Glutamatergic neuron (in vitro differentiated cells): Measurements from ENCODE around the gene CDK4. TPM values are rescaled to one million over a fixed set of nuclear protein-coding genes. Genes with fewer than 3 reads are reported as not detected.

ENCODE experiments used
- DNase-seq: peaks from one replicate; pipeline ENCODE4 v3.0.0; 2022
- H3K27ac Mint-ChIP-seq: one replicate; pipeline ENCODE4 v1.8.0; 2020; ENCODE audit warnings: mild to moderate bottlenecking, mixed read lengths, inconsistent platforms; ENCODE audit not compliant: unreplicated experiment
- H3K27me3 Mint-ChIP-seq: one replicate; pipeline ENCODE4 v1.8.0; 2020; ENCODE audit warnings: mild to moderate bottlenecking, moderate library complexity, mixed read lengths, inconsistent platforms; ENCODE audit not compliant: unreplicated experiment
- H3K36me3 Mint-ChIP-seq: one replicate; pipeline ENCODE4 v1.8.0; 2020; ENCODE audit warnings: mild to moderate bottlenecking, mixed read lengths, inconsistent platforms; ENCODE audit not compliant: unreplicated experiment
- H3K4me1 Mint-ChIP-seq: one replicate; pipeline ENCODE4 v1.8.0; 2020; ENCODE audit warnings: mild to moderate bottlenecking, low read depth, mixed read lengths, inconsistent platforms; ENCODE audit not compliant: unreplicated experiment
- H3K4me3 Mint-ChIP-seq: one replicate; pipeline ENCODE4 v1.8.0; 2020; ENCODE audit warnings: mild to moderate bottlenecking, mixed read lengths, inconsistent platforms; ENCODE audit not compliant: unreplicated experiment
- H3K9me3 Mint-ChIP-seq: one replicate; pipeline ENCODE4 v1.8.0; 2020; ENCODE audit warnings: mild to moderate bottlenecking, moderate library complexity, mixed read lengths, inconsistent platforms; ENCODE audit not compliant: unreplicated experiment
- CTCF ChIP-seq: fragments of 200-600 bp; sonication (generic); IDR thresholded peaks from one replicate; pipeline ENCODE4 v1.5.0; 2021; ENCODE audit not compliant: partially characterized antibody, unreplicated experiment
- total RNA-seq: library from RNA; stranded (reverse); fragmentation: NEBNext Ultra II Directional; extraction: Animal tissue kit (Norgen Biotek cat#: 25700); gene quantifications from one replicate; pipeline ENCODE4 v1.2.1, GENCODE V29; 2021; ENCODE audit not compliant: unreplicated experiment

Gene CDK4
- total RNA-seq, 1 donor from 2014 or later: 123 TPM

GRCh38 chr12:57754411-57755193 lies 2.5 kb upstream of the CDK4 start, which contains the start of gene MARCHF9:
Gene MARCHF9, plus strand, starts transcription at chr12:57755103. Its CDS starts 426 bp downstream, at chr12:57755529.
- Mint-ChIP-seq H3K9me3 (peaks cover 22% of the 10 kb centered on the region), H3K36me3 (peaks cover 5% of the 10 kb centered on the region), H3K4me3 (peak within 1 kb of the TSS; percentile 88), H3K27ac (peak within 1 kb of the TSS; percentile 2), H3K27me3 (peaks cover 21% of the 10 kb centered on the region), H3K4me1 (peaks cover 28% of the 10 kb centered on the region)
- peak; percentile 64 for DNase-seq
- TF ChIP-seq CTCF: no peak

- peaks cover 19% of the 10 kb centered on the region for H3K27me3 Mint-ChIP-seq
- peaks cover 22% of the 10 kb centered on the region for H3K9me3 Mint-ChIP-seq
- H3K27ac Mint-ChIP-seq: no peak overlapping the region
- DNase-seq: no peak
- peaks cover 28% of the 10 kb centered on the region for H3K4me1 Mint-ChIP-seq
- peak overlapping the region; percentile 88 for H3K4me3 Mint-ChIP-seq
- no peak for TF ChIP-seq CTCF
- peaks cover 5% of the 10 kb centered on the region for H3K36me3 Mint-ChIP-seq
Measured at GRCh38 chr12:57753756-57754337, 1.7 kb upstream of the CDK4 start.

- peaks cover 28% of the 10 kb centered on the region for H3K4me1 Mint-ChIP-seq
- TF ChIP-seq CTCF: no peak
- H3K27ac Mint-ChIP-seq: peak overlapping the region; percentile 100
- H3K4me3 Mint-ChIP-seq: peak overlapping the region; percentile 100
- H3K27me3 Mint-ChIP-seq: peaks cover 19% of the 10 kb centered on the region
- no peak for DNase-seq
- H3K9me3 Mint-ChIP-seq: peaks cover 22% of the 10 kb centered on the region
- H3K36me3 Mint-ChIP-seq: peaks cover 8% of the 10 kb centered on the region
Measured at GRCh38 chr12:57752668-57753000, 524 bp upstream of the CDK4 start.

- no peak for TF ChIP-seq CTCF
- DNase-seq: no peak
- Mint-ChIP-seq H3K4me1 (peaks cover 24% of the 10 kb centered on the region), H3K27me3 (peaks cover 19% of the 10 kb centered on the region), H3K9me3 (peaks cover 22% of the 10 kb centered on the region), H3K4me3 (peak overlapping the region; percentile 100), H3K27ac (peak overlapping the region; percentile 100), H3K36me3 (peaks cover 7% of the 10 kb centered on the region)
Measured at GRCh38 chr12:57751432-57751787, 700 bp downstream of the CDK4 start.
